HG03565 (cell line): Measurements from ENCODE around the gene DAPK2.

Experiments
- ATAC-seq: cut with Tn5 transposase; IDR thresholded peaks from one replicate; pipeline ENCODE4 v1.9.1; 2021; ENCODE audit warnings: mild to moderate bottlenecking, moderate library complexity; ENCODE audit not compliant: unreplicated experiment

Gene DAPK2

GRCh38 chr15:63918317-63918672 is 128.0 kb downstream of the DAPK2 start:
- no peak for ATAC-seq

- no peak for ATAC-seq
Measured at GRCh38 chr15:63917588-63918316, 128.5 kb downstream of the DAPK2 start.

- no peak for ATAC-seq
Measured at GRCh38 chr15:63915873-63916771, 130.2 kb downstream of the DAPK2 start.

- no peak for ATAC-seq
Measured at GRCh38 chr15:63915209-63915872, 130.9 kb downstream of the DAPK2 start.

GRCh38 chr15:63913786-63914315 is 132.4 kb downstream of the DAPK2 start:
- ATAC-seq: no peak

GRCh38 chr15:63913336-63913735 is 132.9 kb downstream of the DAPK2 start:
- no peak for ATAC-seq

GRCh38 chr15:63912061-63912615 is 134.1 kb downstream of the DAPK2 start:
- ATAC-seq: no peak

- no peak for ATAC-seq
Measured at GRCh38 chr15:63911160-63911559, 135.1 kb downstream of the DAPK2 start.

- no peak for ATAC-seq
Measured at GRCh38 chr15:63909819-63910437, 136.4 kb downstream of the DAPK2 start.

- ATAC-seq: no peak
Measured at GRCh38 chr15:63908991-63909390, 137.3 kb downstream of the DAPK2 start.

- no peak for ATAC-seq
Measured at GRCh38 chr15:63908281-63908680, 138.0 kb downstream of the DAPK2 start.

GRCh38 chr15:63907521-63907920 is 138.8 kb downstream of the DAPK2 start:
- no peak for ATAC-seq

- no peak for ATAC-seq
Measured at GRCh38 chr15:63906266-63906584, 140.1 kb downstream of the DAPK2 start.

GRCh38 chr15:63905558-63906265 is 140.6 kb downstream of the DAPK2 start:
- ATAC-seq: no peak

- no peak for ATAC-seq
Measured at GRCh38 chr15:63905131-63905530, 141.2 kb downstream of the DAPK2 start.

- no peak for ATAC-seq
Measured at GRCh38 chr15:63904042-63904441, 142.2 kb downstream of the DAPK2 start.

- ATAC-seq: no peak
Measured at GRCh38 chr15:63902671-63903035, 143.6 kb downstream of the DAPK2 start.

- ATAC-seq: no peak
Measured at GRCh38 chr15:63901912-63902670, 144.2 kb downstream of the DAPK2 start.

GRCh38 chr15:63900306-63900705 is 146.0 kb downstream of the DAPK2 start:
- no peak for ATAC-seq
